Vagina (tissue), 2 donors: ENCODE results near the gene PSMA6.

Source experiments
- CTCF ChIP-seq, 3 experiments: fragments of 450-650 bp in 2 of 3; fragments of 200-600 bp in 1 of 3; sonication (generic) in 1 of 3; IDR thresholded peaks; one replicate each; pipeline ENCODE4 v1.5.1; 2017 to 2019; ENCODE audit warnings: antibody characterized with exemption in 3 of 3, mild to moderate bottlenecking in 2 of 3, moderate library complexity in 2 of 3
- POLR2A ChIP-seq, 2 donors: fragments of 450-650 bp; IDR thresholded peaks; one replicate each; pipeline ENCODE4 v1.6.1; 2017; ENCODE audit warnings: antibody characterized with exemption in 2 of 2, mild to moderate bottlenecking in 2 of 2, moderate library complexity in 2 of 2
- POLR2AphosphoS5 ChIP-seq, 2 donors: sonication (generic); formaldehyde crosslinking; IDR thresholded peaks; one replicate each; pipeline ENCODE4 v1.9.0; 2017; ENCODE audit warnings: antibody characterized with exemption in 2 of 2, mild to moderate bottlenecking in 2 of 2, low read depth in 1 of 2; ENCODE audit not compliant: insufficient read depth in 1 of 2

DNA sequence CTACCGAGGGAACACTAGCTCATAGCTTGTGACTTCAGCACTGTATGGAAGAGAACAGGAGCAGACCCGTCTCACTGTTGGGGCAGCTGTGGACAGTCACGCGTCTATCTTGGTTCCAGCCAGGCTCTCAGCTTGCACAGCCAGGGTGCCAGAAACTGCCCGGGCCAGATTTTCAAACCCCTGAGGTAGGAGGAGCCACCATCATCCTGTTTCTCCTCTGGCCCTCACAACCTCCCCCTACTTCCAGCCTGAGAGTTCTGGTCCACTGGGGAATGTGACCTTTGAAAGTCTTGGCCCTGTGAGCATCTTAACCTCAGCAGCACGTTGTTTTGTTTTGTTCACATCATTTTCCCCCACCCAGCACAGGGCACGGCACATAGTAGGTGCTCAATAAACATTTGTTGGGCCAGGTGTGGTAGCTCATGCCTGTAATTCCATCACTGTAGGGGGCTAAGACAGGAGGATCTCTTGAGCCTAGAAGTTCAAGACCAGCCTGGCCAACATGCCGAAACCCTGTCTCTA, 50.4 kb downstream of the PSMA6 start:
- TF ChIP-seq CTCF (IDR thresholded peaks at IDR 0.05): no peak
- TF ChIP-seq POLR2A (IDR thresholded peaks at IDR 0.05): no peak
- no peak for TF ChIP-seq POLR2AphosphoS5 (IDR thresholded peaks at IDR 0.05; ENCODE audit: insufficient read depth in 1 of 2, low read depth in 1 of 2)
